Rectal smooth muscle tissue (tissue), 1 donor: ENCODE data around the gene PDCD2L.
A peak's percentile ranks its signal among the peaks of the same experiment; 100 is the strongest.
"Not testable (repeated sequence)": the region's sequence is repeated elsewhere in the genome, so short reads cannot be mapped to it uniquely, and the experiment has no call there.

Source experiments
- H3K27ac ChIP-seq: one replicate; pipeline ENCODE4 v1.7.0; 2013; ENCODE audit warnings: low read depth, low read length, inconsistent platforms
- H3K27me3 ChIP-seq: one replicate; pipeline ENCODE4 v1.7.0; 2013; ENCODE audit warnings: low read length; ENCODE audit not compliant: control insufficient read depth, insufficient read depth
- H3K36me3 ChIP-seq: one replicate; pipeline ENCODE4 v1.7.0; 2013; ENCODE audit warnings: low read length; ENCODE audit not compliant: control insufficient read depth, insufficient read depth
- H3K4me1 ChIP-seq: one replicate; pipeline ENCODE4 v1.7.0; 2013; ENCODE audit warnings: low read length; ENCODE audit not compliant: control insufficient read depth, insufficient read depth
- H3K4me3 ChIP-seq: one replicate; pipeline ENCODE4 v1.7.0; 2013; ENCODE audit warnings: low read length
- H3K9ac ChIP-seq: one replicate; pipeline ENCODE4 v1.7.0; 2013; ENCODE audit warnings: low read length

PDCD2L gene

GRCh38 chr19:34364830-34365462 is 39.3 kb upstream of the PDCD2L start, which contains the start of gene GPI:
TSS of gene GPI (plus strand) at chr19:34365196. CDS start at chr19:34365267, 71 bp downstream.
- peaks cover 9% of the 10 kb centered on the region for H3K4me1 ChIP-seq
- H3K4me3 ChIP-seq = peak within 1 kb of the TSS; percentile 78
- H3K27me3 ChIP-seq = no peaks in the 10 kb centered on the region
- H3K36me3 ChIP-seq = peaks cover 15% of the 10 kb centered on the region
- peak within 1 kb of the TSS; percentile 55 for H3K27ac ChIP-seq
- peak within 1 kb of the TSS; percentile 61 for H3K9ac ChIP-seq

- Histone ChIP-seq H3K27me3 (no peaks in the 10 kb centered on the region), H3K9ac (peak overlapping the region; percentile 61), H3K4me1 (peaks cover 9% of the 10 kb centered on the region), H3K4me3 (peak overlapping the region; percentile 78), H3K27ac (peak overlapping the region; percentile 55), H3K36me3 (peaks cover 20% of the 10 kb centered on the region)
These were observed 38.5 kb upstream of the PDCD2L start for GRCh38 chr19:34365463-34366401.

- no peak overlapping the region for H3K9ac ChIP-seq
- peaks cover 21% of the 10 kb centered on the region for H3K36me3 ChIP-seq
- peaks cover 9% of the 10 kb centered on the region for H3K4me1 ChIP-seq
- H3K4me3 ChIP-seq = peak overlapping the region; percentile 78
- no peaks in the 10 kb centered on the region for H3K27me3 ChIP-seq
- no peak overlapping the region for H3K27ac ChIP-seq
These were observed 37.2 kb upstream of the PDCD2L start for GRCh38 chr19:34366738-34367623.

GRCh38 chr19:34367624-34367957 is 36.6 kb upstream of the PDCD2L start:
- H3K27me3 ChIP-seq = no peaks in the 10 kb centered on the region
- H3K27ac ChIP-seq = no peak overlapping the region
- H3K36me3 ChIP-seq = peaks cover 23% of the 10 kb centered on the region
- no peak overlapping the region for H3K4me3 ChIP-seq
- no peak overlapping the region for H3K9ac ChIP-seq
- H3K4me1 ChIP-seq = peaks cover 9% of the 10 kb centered on the region

GRCh38 chr19:34368338-34368737 is 35.9 kb upstream of the PDCD2L start:
- no peak overlapping the region for H3K4me3 ChIP-seq
- no peaks in the 10 kb centered on the region for H3K27me3 ChIP-seq
- no peak overlapping the region for H3K27ac ChIP-seq
- peaks cover 9% of the 10 kb centered on the region for H3K4me1 ChIP-seq
- no peak overlapping the region for H3K9ac ChIP-seq
- peaks cover 23% of the 10 kb centered on the region for H3K36me3 ChIP-seq

GRCh38 chr19:34369166-34369565 is 35.0 kb upstream of the PDCD2L start:
- not testable (repeated sequence) for H3K27ac ChIP-seq, H3K9ac ChIP-seq, H3K4me3 ChIP-seq, H3K27me3 ChIP-seq, H3K4me1 ChIP-seq
- peaks cover 26% of the 10 kb centered on the region for H3K36me3 ChIP-seq

GRCh38 chr19:34370117-34370516 is 34.1 kb upstream of the PDCD2L start:
- H3K27ac ChIP-seq = no peak overlapping the region
- no peak overlapping the region for H3K4me3 ChIP-seq
- no peak overlapping the region for H3K9ac ChIP-seq
- H3K4me1 ChIP-seq = peaks cover 9% of the 10 kb centered on the region
- no peaks in the 10 kb centered on the region for H3K27me3 ChIP-seq
- peaks cover 32% of the 10 kb centered on the region for H3K36me3 ChIP-seq

- Histone ChIP-seq H3K4me3 (no peak overlapping the region), H3K4me1 (peaks cover 8% of the 10 kb centered on the region), H3K36me3 (peaks cover 36% of the 10 kb centered on the region), H3K27ac (no peak overlapping the region), H3K27me3 (no peaks in the 10 kb centered on the region), H3K9ac (no peak overlapping the region)
These were observed 33.2 kb upstream of the PDCD2L start for GRCh38 chr19:34370983-34371382.

GRCh38 chr19:34373601-34374288 is 30.5 kb upstream of the PDCD2L start:
- Histone ChIP-seq H3K4me3 (no peak overlapping the region), H3K27me3 (no peaks in the 10 kb centered on the region), H3K9ac (no peak overlapping the region), H3K4me1 (no peaks in the 10 kb centered on the region), H3K36me3 (peaks cover 43% of the 10 kb centered on the region), H3K27ac (no peak overlapping the region)

- no peaks in the 10 kb centered on the region for H3K27me3 ChIP-seq
- H3K4me3 ChIP-seq = no peak overlapping the region
- H3K36me3 ChIP-seq = peaks cover 45% of the 10 kb centered on the region
- no peak overlapping the region for H3K9ac ChIP-seq
- no peaks in the 10 kb centered on the region for H3K4me1 ChIP-seq
- no peak overlapping the region for H3K27ac ChIP-seq
These were observed 28.6 kb upstream of the PDCD2L start for GRCh38 chr19:34375598-34375997.

- no peak overlapping the region for H3K4me3 ChIP-seq
- no peak overlapping the region for H3K9ac ChIP-seq
- no peaks in the 10 kb centered on the region for H3K27me3 ChIP-seq
- peaks cover 64% of the 10 kb centered on the region for H3K36me3 ChIP-seq
- no peak overlapping the region for H3K27ac ChIP-seq
- H3K4me1 ChIP-seq = no peaks in the 10 kb centered on the region
These were observed 23.5 kb upstream of the PDCD2L start for GRCh38 chr19:34380639-34381241.
